HepG2 (cell line): ENCODE measurements around the gene ASXL1. TPM values are rescaled to one million over a fixed set of nuclear protein-coding genes. Genes with fewer than 3 reads are reported as not detected.
A peak's percentile ranks its signal among the peaks of the same experiment; 100 is the strongest.

Experiments
- ATAC-seq: fragments of 200-7000 bp; cut with Tn5 transposase; 3 replicates; pipeline ENCODE4 v1.9.1; 2020; ENCODE audit warnings: mild to moderate bottlenecking, moderate library complexity
- BruUV-seq: library from RNA; stranded (reverse); fragments of 400-500 nt; replicated peaks from 2 replicates; lab custom pipeline; 2021; lab: Mats Ljungman, UMichigan
- CTCF ChIA-PET: fragments of 300-600 bp; formaldehyde crosslinking; extraction: SDS; loops from one replicate; lab custom pipeline; 2021; ENCODE audit warnings: low total read pairs, inconsistent platforms, low intra/inter-chr PET ratio; lab: Yijun Ruan, JAX
- POLR2A ChIA-PET: fragments of 350-600 bp; sonication (Branson Sonifier 250); formaldehyde crosslinking; loops from one replicate; lab custom pipeline; 2020; ENCODE audit warnings: antibody characterized with exemption, inconsistent platforms; lab: Yijun Ruan, JAX
- DNase-seq: peaks from one replicate; pipeline ENCODE4 v3.0.0-alpha.2; 2015; ENCODE audit warnings: low spot score
- FAIRE-seq: peaks from 3 replicates; lab custom pipeline; 2011; peaks lifted over from hg19 to GRCh38; lab: Jason Lieb, UNC
- H2AFZ ChIP-seq: one replicate; pipeline ENCODE4 v1.6.1; 2011; ENCODE audit warnings: low read length, inconsistent platforms
- H3K27ac ChIP-seq: fragments of 300-600 bp; 3 replicates; pipeline ENCODE4 v1.8.0; 2011; ENCODE audit warnings: mixed run types, mild to moderate bottlenecking, mixed read lengths, low read length, inconsistent platforms; ENCODE audit not compliant: insufficient read depth; ENCODE audit errors: extremely low read length
- H3K27me3 ChIP-seq, 2 experiments: fragments of 200-600 bp in 1 of 2; 2 replicates in 1 of 2; 3 replicates in 1 of 2; pipeline versions ENCODE4 v1.6.0 to v1.8.0; 2011; ENCODE audit warnings: low read length in 2 of 2, mild to moderate bottlenecking in 2 of 2, moderate library complexity in 2 of 2, inconsistent platforms in 1 of 2; ENCODE audit not compliant: insufficient read depth in 2 of 2, control insufficient read depth in 1 of 2
- H3K36me3 ChIP-seq, 2 experiments: fragments of 200-600 bp in 1 of 2; replicated peaks in 1 of 2; 2 replicates in 1 of 2; 3 replicates in 1 of 2; pipeline versions ENCODE4 v1.5.1 to v1.8.0; 2011; ENCODE audit warnings: low read length in 2 of 2, inconsistent platforms in 1 of 2; ENCODE audit not compliant: insufficient read depth in 2 of 2, control insufficient read depth in 1 of 2
- H3K4me1 ChIP-seq: 2 replicates; pipeline ENCODE4 v1.5.1; 2012; ENCODE audit warnings: low read length, inconsistent platforms; ENCODE audit not compliant: insufficient read depth
- H3K4me2 ChIP-seq: 2 replicates; pipeline ENCODE4 v1.6.0; 2011; ENCODE audit warnings: low read depth, low read length, inconsistent platforms
- H3K4me3 ChIP-seq, 3 experiments: fragments of 200-600 bp in 1 of 3; sonication (generic), shearing (Covaris generic) in 1 of 3; replicated peaks in 1 of 3; 2 replicates each; pipeline ENCODE4 v1.5.1; 2011 to 2016; ENCODE audit warnings: low read length in 3 of 3, inconsistent platforms in 2 of 3, low read depth in 2 of 3, mild to moderate bottlenecking in 2 of 3, control low read depth in 1 of 3, mixed read lengths in 1 of 3; ENCODE audit not compliant: insufficient read depth in 1 of 3
- H3K79me2 ChIP-seq: one replicate; pipeline ENCODE4 v1.6.1; 2011; ENCODE audit warnings: low read length, inconsistent platforms; ENCODE audit not compliant: insufficient read depth
- H3K9ac ChIP-seq: 2 replicates; pipeline ENCODE4 v1.6.0; 2011; ENCODE audit warnings: mild to moderate bottlenecking, low read depth, low read length, inconsistent platforms; ENCODE audit not compliant: insufficient read depth
- H3K9me3 ChIP-seq: 2 replicates; pipeline ENCODE4 v1.5.1; 2012; ENCODE audit warnings: mild to moderate bottlenecking, low read length
- H4K20me1 ChIP-seq: 2 replicates; pipeline ENCODE4 v1.6.0; 2011; ENCODE audit warnings: inconsistent platforms, mild to moderate bottlenecking, low read length, moderate library complexity; ENCODE audit not compliant: insufficient read depth
- CENPBD1 ChIP-seq: sonication (generic); formaldehyde crosslinking; IDR thresholded peaks from 2 replicates; pipeline ENCODE4 v1.8.0; 2022; ENCODE audit warnings: missing genetic modification reagents, low read depth, mild to moderate bottlenecking, borderline replicate concordance
- DR1 ChIP-seq: sonication (generic); formaldehyde crosslinking; IDR thresholded peaks from 2 replicates; pipeline ENCODE4 v1.8.0; 2021; ENCODE audit warnings: mild to moderate bottlenecking, missing genetic modification reagents, inconsistent platforms
- EEA1 ChIP-seq: sonication (generic); formaldehyde crosslinking; IDR thresholded peaks from 2 replicates; pipeline ENCODE4 v1.5.1; 2020; ENCODE audit warnings: mild to moderate bottlenecking, missing genetic modification reagents, borderline replicate concordance
- FLYWCH1 ChIP-seq: sonication (generic); formaldehyde crosslinking; IDR thresholded peaks from 2 replicates; pipeline ENCODE4 v1.8.1; 2023; ENCODE audit warnings: mild to moderate bottlenecking, missing genetic modification reagents
- FOXA3 ChIP-seq: IDR thresholded peaks from 2 replicates; pipeline ENCODE4 v1.6.1; 2016; ENCODE audit warnings: missing genetic modification reagents, missing compliant biosample characterization
- IKZF4 ChIP-seq: sonication (generic); formaldehyde crosslinking; IDR thresholded peaks from 2 replicates; pipeline ENCODE4 v1.5.1; 2020; ENCODE audit warnings: borderline replicate concordance, mild to moderate bottlenecking, low read depth, missing genetic modification reagents; ENCODE audit errors: not compliant biosample characterization
- IRF2 ChIP-seq: IDR thresholded peaks from 2 replicates; pipeline ENCODE4 v1.6.1; 2018; ENCODE audit warnings: missing genetic modification reagents, missing compliant biosample characterization
- JARID2 ChIP-seq: sonication (generic); formaldehyde crosslinking; IDR thresholded peaks from 2 replicates; pipeline ENCODE4 v1.8.1; 2023; ENCODE audit warnings: missing genetic modification reagents, inconsistent platforms; ENCODE audit not compliant: insufficient replicate concordance
- KDM4B ChIP-seq: sonication (generic); formaldehyde crosslinking; IDR thresholded peaks from 2 replicates; pipeline ENCODE4 v1.4.0; 2020; ENCODE audit warnings: missing genetic modification reagents
- MTA3 ChIP-seq: sonication (generic); formaldehyde crosslinking; IDR thresholded peaks from 2 replicates; pipeline ENCODE4 v1.4.0; 2020; ENCODE audit warnings: missing genetic modification reagents
- NPAS2 ChIP-seq: sonication (generic); formaldehyde crosslinking; IDR thresholded peaks from 2 replicates; pipeline ENCODE4 v1.8.0; 2022; ENCODE audit warnings: mild to moderate bottlenecking, missing genetic modification reagents, borderline replicate concordance
- PAF1 ChIP-seq: IDR thresholded peaks from 2 replicates; pipeline ENCODE4 v1.6.1; 2016; ENCODE audit warnings: missing genetic modification reagents, missing compliant biosample characterization
- POLR2A ChIP-seq, 2 experiments: IDR thresholded peaks; 2 replicates each; pipeline ENCODE4 v1.6.1; 2011; ENCODE audit warnings: low read depth in 2 of 2, low read length in 2 of 2, mild to moderate bottlenecking in 1 of 2, moderate library complexity in 1 of 2; ENCODE audit not compliant: insufficient read depth in 1 of 2
- RAD21 ChIP-seq: fragments of 450-650 bp; formaldehyde crosslinking; IDR thresholded peaks from 2 replicates; pipeline ENCODE4 v1.5.0; 2020; ENCODE audit warnings: mild to moderate bottlenecking
- RBM22 ChIP-seq: fragments of 200-400 bp; formaldehyde crosslinking; optimal IDR thresholded peaks from 2 replicates; pipeline ENCODE3; 2017; ENCODE audit warnings: mild to moderate bottlenecking, low read length, moderate library complexity
- SALL1 ChIP-seq: sonication (generic); formaldehyde crosslinking; IDR thresholded peaks from 2 replicates; pipeline ENCODE4 v1.8.0; 2022; ENCODE audit warnings: mild to moderate bottlenecking, missing genetic modification reagents
- SPEN ChIP-seq: sonication (generic); formaldehyde crosslinking; IDR thresholded peaks from 2 replicates; pipeline ENCODE4 v1.5.1; 2020; ENCODE audit warnings: low read depth, mild to moderate bottlenecking, missing genetic modification reagents
- ZC3H13 ChIP-seq: sonication (generic); formaldehyde crosslinking; IDR thresholded peaks from 2 replicates; pipeline ENCODE4 v1.8.1; 2023; ENCODE audit warnings: mild to moderate bottlenecking, missing genetic modification reagents, moderate library complexity
- ZNF18 ChIP-seq: sonication (generic); formaldehyde crosslinking; IDR thresholded peaks from 2 replicates; pipeline ENCODE4 v1.8.0; 2022; ENCODE audit warnings: mild to moderate bottlenecking, missing genetic modification reagents; ENCODE audit not compliant: insufficient replicate concordance
- ZNF253 ChIP-seq: sonication (generic); formaldehyde crosslinking; IDR thresholded peaks from 2 replicates; pipeline ENCODE4 v1.8.0; 2022; ENCODE audit warnings: mild to moderate bottlenecking, missing genetic modification reagents, borderline replicate concordance
- ZNF605 ChIP-seq: sonication (generic); formaldehyde crosslinking; IDR thresholded peaks from 2 replicates; pipeline ENCODE4 v1.8.0; 2022; ENCODE audit warnings: mild to moderate bottlenecking, missing genetic modification reagents
- ZNF615 ChIP-seq: sonication (generic); formaldehyde crosslinking; IDR thresholded peaks from 2 replicates; pipeline ENCODE4 v1.5.0; 2020; ENCODE audit warnings: mild to moderate bottlenecking, missing genetic modification reagents, borderline replicate concordance
- ZNF674 ChIP-seq: sonication (generic); formaldehyde crosslinking; IDR thresholded peaks from 2 replicates; pipeline ENCODE4 v1.5.0; 2020; ENCODE audit warnings: low read depth, mild to moderate bottlenecking, missing genetic modification reagents
- ZNF709 ChIP-seq: sonication (generic); formaldehyde crosslinking; IDR thresholded peaks from 2 replicates; pipeline ENCODE4 v1.5.0; 2020; ENCODE audit warnings: mild to moderate bottlenecking, missing genetic modification reagents
- ZNF713 ChIP-seq: sonication (generic); formaldehyde crosslinking; IDR thresholded peaks from 2 replicates; pipeline ENCODE4 v1.4.0; 2020; ENCODE audit warnings: mild to moderate bottlenecking, missing genetic modification reagents
- ZNF879 ChIP-seq: sonication (generic); formaldehyde crosslinking; IDR thresholded peaks from 2 replicates; pipeline ENCODE4 v1.8.1; 2023; ENCODE audit warnings: missing genetic modification reagents
- WGBS: methylation state at CpG from one replicate; pipeline ENCODE4 v1.1.6; 2017; ENCODE audit warnings: low lambda C conversion rate; 5-methylcytosine and 5-hydroxymethylcytosine counted together
- in situ Hi-C: cut with HindIII; loops from 2 replicates; pipeline ENCODE4 v1.10.0; 2017; ENCODE audit warnings: low pct_unique_long_range_greater_than_20kb; ENCODE audit not compliant: extremely low pct_ligation_motif_present
- intact Hi-C: fragments of 100-400 bp; cut with micrococcal nuclease; formaldehyde crosslinking; loops from one replicate; pipeline ENCODE4 v1.10.0; 2022; ENCODE audit not compliant: unreplicated experiment
- polyA plus RNA-seq, 8 experiments: library from polyadenylated mRNA; depleted of rRNA in 3 of 8; stranded (reverse) in 7 of 8; unstranded in 1 of 8; fragments of >200 nt; fragmentation: Illumina TruSeq in 4 of 8; extraction: Trizol in 4 of 8; gene quantifications; 2 replicates each; pipeline versions ENCODE4 v1.2.1 to v1.2.3, GENCODE V29; 2011 to 2016; ENCODE audit warnings: low read depth in 4 of 8, missing spikeins in 1 of 8, mixed read lengths in 1 of 8; ENCODE audit not compliant: insufficient read depth in 1 of 8
- total RNA-seq, 5 experiments: library from RNA; depleted of rRNA; stranded (reverse); fragments of >200 nt; fragmentation: Illumina TruSeq; extraction: Trizol; gene quantifications; 2 replicates each; pipeline ENCODE4 v1.2.3, GENCODE V29; 2016; ENCODE audit warnings: low read depth in 1 of 5

The ASXL1 gene
- total and polyA plus RNA-seq, 2 of the 13 experiments (the other 11 are each of a cell fraction or from before 2014, with no cell fraction given), result 62.1 to 74.8 TPM

GRCh38 chr20:32444474-32445220 lies 86.5 kb downstream of the ASXL1 start:
- DNase-seq, result no peak
- Histone ChIP-seq H3K4me3 (no peak overlapping the region), H3K36me3 (peaks cover 25 to 68% of the 10 kb centered on the region in 2 experiments), H3K9ac (no peak overlapping the region), H3K4me2 (no peak overlapping the region), H3K9me3 (no peaks in the 10 kb centered on the region), H3K79me2 (no peaks in the 10 kb centered on the region), H3K4me1 (peaks cover 41% of the 10 kb centered on the region), H2AFZ (no peak overlapping the region), H4K20me1 (peaks cover 23% of the 10 kb centered on the region; the same call in 1 of the 2 replicates), H3K27ac (no peak overlapping the region), H3K27me3 (no peaks in the 10 kb centered on the region)
- ATAC-seq, result no peak
- intact Hi-C loops (no loop called here), in situ Hi-C loops (no loop called here)
- ChIA-PET CTCF (no interaction called here), POLR2A (interaction anchor here (0.6 to 1.7 kb wide), 2 partner anchors 22 to 33 kb away, joined by 3 to 4 read pairs; no protein-coding TSS in a partner anchor)
- BruUV-seq, result no TSS peak
- FAIRE-seq, result no peak
- WGBS, result 99% methylated on average over 7 of the region's 7 CpGs
- TF ChIP-seq ZNF615, result no peak
- no peak for TF ChIP-seq SALL1 (CRISPR knock-in tag)
- TF ChIP-seq SPEN (CRISPR knock-in tag), result no peak
- TF ChIP-seq RBM22, result peak; percentile 94
- TF ChIP-seq ZNF713, result no peak
- TF ChIP-seq ZNF879 (CRISPR knock-in tag), result no peak
- peak; percentile 44; the same call in 1 of the 2 replicates for TF ChIP-seq ZNF605 (CRISPR knock-in tag)
- TF ChIP-seq FLYWCH1 (CRISPR knock-in tag), result no peak
- no peak for TF ChIP-seq EEA1 (CRISPR knock-in tag)
- no peak for TF ChIP-seq ZNF674 (CRISPR knock-in tag)
- TF ChIP-seq CENPBD1 (CRISPR knock-in tag), result no peak
- peak; percentile 9 to 19; a peak in 2 of 4 replicates for TF ChIP-seq POLR2A (IDR thresholded peaks at IDR 0.05; ENCODE audit: insufficient read depth in 1 of 2, low read depth in 2 of 2, low read length in 2 of 2)
- TF ChIP-seq ZNF18 (CRISPR knock-in tag), result no peak
- TF ChIP-seq RAD21 (CRISPR knock-in tag), result no peak
- no peak for TF ChIP-seq KDM4B (CRISPR knock-in tag)
- no peak for TF ChIP-seq IRF2 (CRISPR knock-in tag)
- no peak for TF ChIP-seq DR1
- TF ChIP-seq ZNF253 (CRISPR knock-in tag), result no peak
- no peak for TF ChIP-seq FOXA3 (CRISPR knock-in tag)
- TF ChIP-seq PAF1 (CRISPR knock-in tag), result peak; percentile 50; the same call in 1 of the 2 replicates
- peak; percentile 56; the same call in 1 of the 2 replicates for TF ChIP-seq ZNF709
- TF ChIP-seq NPAS2 (CRISPR knock-in tag), result no peak
- no peak for TF ChIP-seq IKZF4 (CRISPR knock-in tag)
- peak; percentile 44; the same call in 1 of the 2 replicates for TF ChIP-seq ZC3H13 (CRISPR knock-in tag)
- no peak for TF ChIP-seq JARID2 (CRISPR knock-in tag)
- no peak for TF ChIP-seq MTA3
